ENCODE measurements around the gene PTPRN. TPM values are rescaled to one million over a fixed set of nuclear protein-coding genes. Genes with fewer than 3 reads are reported as not detected.

The PTPRN gene
- total RNA-seq, 2 donors from 2014 or later, result 1.9 to 2.0 TPM

DNA sequence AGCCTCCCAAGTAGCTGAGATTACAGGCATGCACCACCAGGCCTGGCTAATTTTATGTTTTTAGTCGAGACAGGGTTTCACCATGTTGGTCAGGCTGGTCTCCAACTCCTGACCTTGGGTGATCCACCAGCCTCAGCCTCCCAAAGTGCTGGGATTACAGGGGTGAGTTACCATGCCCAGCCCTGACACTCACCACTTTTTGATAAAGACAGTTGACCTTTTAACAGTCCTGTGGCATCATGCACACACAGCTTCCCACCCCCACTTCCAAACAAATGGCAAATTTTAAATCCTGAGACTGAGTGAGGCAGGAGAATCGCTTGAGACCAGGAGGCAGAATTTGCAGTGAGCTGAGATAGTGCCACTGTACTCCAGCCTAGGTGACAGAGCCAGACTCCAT, 36.2 kb downstream of the PTPRN start:
- no peak overlapping the region for H3K9ac ChIP-seq (ENCODE audit: low read depth in 2 of 2, low read length in 2 of 2)
- H3K9me3 ChIP-seq, result no peaks in the 10 kb centered on the region
- TF ChIP-seq, protein P1, sequence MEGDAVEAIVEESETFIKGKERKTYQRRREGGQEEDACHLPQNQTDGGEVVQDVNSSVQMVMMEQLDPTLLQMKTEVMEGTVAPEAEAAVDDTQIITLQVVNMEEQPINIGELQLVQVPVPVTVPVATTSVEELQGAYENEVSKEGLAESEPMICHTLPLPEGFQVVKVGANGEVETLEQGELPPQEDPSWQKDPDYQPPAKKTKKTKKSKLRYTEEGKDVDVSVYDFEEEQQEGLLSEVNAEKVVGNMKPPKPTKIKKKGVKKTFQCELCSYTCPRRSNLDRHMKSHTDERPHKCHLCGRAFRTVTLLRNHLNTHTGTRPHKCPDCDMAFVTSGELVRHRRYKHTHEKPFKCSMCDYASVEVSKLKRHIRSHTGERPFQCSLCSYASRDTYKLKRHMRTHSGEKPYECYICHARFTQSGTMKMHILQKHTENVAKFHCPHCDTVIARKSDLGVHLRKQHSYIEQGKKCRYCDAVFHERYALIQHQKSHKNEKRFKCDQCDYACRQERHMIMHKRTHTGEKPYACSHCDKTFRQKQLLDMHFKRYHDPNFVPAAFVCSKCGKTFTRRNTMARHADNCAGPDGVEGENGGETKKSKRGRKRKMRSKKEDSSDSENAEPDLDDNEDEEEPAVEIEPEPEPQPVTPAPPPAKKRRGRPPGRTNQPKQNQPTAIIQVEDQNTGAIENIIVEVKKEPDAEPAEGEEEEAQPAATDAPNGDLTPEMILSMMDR (IDR thresholded peaks at IDR 0.05), result no peak
- H3K36me3 ChIP-seq, result no peaks in the 10 kb centered on the region
- H3K27me3 ChIP-seq, result no peaks in the 10 kb centered on the region
- H3K4me1 ChIP-seq, result peaks cover 5% of the 10 kb centered on the region
- no peak overlapping the region for H3K4me3 ChIP-seq
- H3K27ac ChIP-seq, result no peak overlapping the region
- intact Hi-C loops (cut with DNase I), result no loop called here
- no peak for DNase-seq

DNA sequence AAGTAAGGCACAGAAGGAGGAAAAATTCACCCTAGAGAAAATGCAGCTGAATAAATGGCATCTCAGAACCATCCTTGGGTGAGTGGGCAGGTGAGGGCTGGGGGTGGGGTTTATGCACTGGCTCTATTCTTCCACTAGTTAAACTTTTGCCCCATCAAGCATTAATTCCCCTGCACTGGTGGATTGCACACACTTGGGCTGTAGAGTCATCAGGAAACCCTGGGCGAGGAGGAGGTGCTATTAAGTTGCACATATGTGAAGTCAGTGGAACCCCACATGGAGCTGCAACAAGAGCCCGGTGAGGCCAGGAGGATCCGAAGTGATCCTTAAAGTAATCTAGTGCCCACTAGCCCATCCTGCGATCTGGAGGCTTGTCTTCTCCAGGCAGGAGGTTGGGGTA, 36.8 kb downstream of the PTPRN start:
- no peak overlapping the region for H3K27ac ChIP-seq
- H3K4me1 ChIP-seq, result no peaks in the 10 kb centered on the region
- no peak overlapping the region for H3K4me3 ChIP-seq
- no peak for DNase-seq
- H3K9me3 ChIP-seq, result no peaks in the 10 kb centered on the region
- TF ChIP-seq, protein P1 (IDR thresholded peaks at IDR 0.05), result no peak
- no peaks in the 10 kb centered on the region for H3K27me3 ChIP-seq
- intact Hi-C loops (cut with DNase I), result no loop called here
- H3K9ac ChIP-seq (ENCODE audit: low read depth in 2 of 2, low read length in 2 of 2), result no peak overlapping the region
- H3K36me3 ChIP-seq, result no peaks in the 10 kb centered on the region

DNA sequence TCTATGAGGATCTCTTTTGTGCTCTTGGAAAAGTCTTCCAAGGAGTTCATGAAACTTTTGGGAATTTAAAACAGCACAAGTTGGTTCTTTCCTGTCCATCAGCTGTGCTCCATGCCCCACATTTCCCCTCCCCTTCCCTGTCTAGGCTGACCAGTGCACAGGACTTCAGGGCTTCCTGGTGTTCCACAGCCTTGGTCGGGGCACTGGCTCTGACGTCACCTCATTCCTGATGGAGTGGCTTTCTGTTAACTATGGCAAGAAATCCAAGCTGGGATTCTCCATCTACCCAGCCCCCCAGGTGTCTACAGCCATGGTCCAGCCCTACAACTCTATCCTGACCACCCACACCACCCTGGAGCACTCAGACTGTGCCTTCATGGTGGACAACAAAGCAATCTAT, 38.2 kb downstream of the PTPRN start:
- Histone ChIP-seq H3K4me1 (no peaks in the 10 kb centered on the region), H3K9ac (ENCODE audit: low read depth in 2 of 2, low read length in 2 of 2) (no peak overlapping the region), H3K9me3 (no peaks in the 10 kb centered on the region), H3K36me3 (no peaks in the 10 kb centered on the region), H3K27ac (no peak overlapping the region), H3K27me3 (no peaks in the 10 kb centered on the region), H3K4me3 (no peak overlapping the region)
- TF ChIP-seq, protein P1 (IDR thresholded peaks at IDR 0.05), result no peak
- intact Hi-C loops (cut with DNase I), result no loop called here
- no peak for DNase-seq

DNA sequence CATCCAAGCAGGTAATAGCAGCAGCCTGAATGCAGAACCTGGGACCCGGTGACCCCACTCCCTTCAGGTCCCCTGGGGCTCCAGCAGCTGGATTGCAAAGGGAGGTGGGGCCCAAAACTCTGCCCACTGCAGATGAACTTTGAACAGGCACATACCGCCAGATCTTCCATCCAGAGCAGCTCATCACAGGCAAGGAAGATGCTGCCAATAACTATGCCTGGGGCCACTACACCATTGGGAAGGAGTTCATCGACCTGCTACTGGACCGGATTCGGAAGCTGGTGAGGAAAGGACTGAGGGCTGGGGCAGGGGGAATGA, 39.2 kb downstream of the PTPRN start:
- Histone ChIP-seq H3K9ac (ENCODE audit: low read depth in 2 of 2, low read length in 2 of 2) (no peak overlapping the region), H3K36me3 (no peaks in the 10 kb centered on the region), H3K27ac (no peak overlapping the region), H3K9me3 (no peaks in the 10 kb centered on the region), H3K27me3 (no peaks in the 10 kb centered on the region), H3K4me1 (no peaks in the 10 kb centered on the region), H3K4me3 (no peak overlapping the region)
- DNase-seq, result no peak
- TF ChIP-seq, protein P1 (IDR thresholded peaks at IDR 0.05), result no peak
- intact Hi-C loops (cut with DNase I), result no loop called here

DNA sequence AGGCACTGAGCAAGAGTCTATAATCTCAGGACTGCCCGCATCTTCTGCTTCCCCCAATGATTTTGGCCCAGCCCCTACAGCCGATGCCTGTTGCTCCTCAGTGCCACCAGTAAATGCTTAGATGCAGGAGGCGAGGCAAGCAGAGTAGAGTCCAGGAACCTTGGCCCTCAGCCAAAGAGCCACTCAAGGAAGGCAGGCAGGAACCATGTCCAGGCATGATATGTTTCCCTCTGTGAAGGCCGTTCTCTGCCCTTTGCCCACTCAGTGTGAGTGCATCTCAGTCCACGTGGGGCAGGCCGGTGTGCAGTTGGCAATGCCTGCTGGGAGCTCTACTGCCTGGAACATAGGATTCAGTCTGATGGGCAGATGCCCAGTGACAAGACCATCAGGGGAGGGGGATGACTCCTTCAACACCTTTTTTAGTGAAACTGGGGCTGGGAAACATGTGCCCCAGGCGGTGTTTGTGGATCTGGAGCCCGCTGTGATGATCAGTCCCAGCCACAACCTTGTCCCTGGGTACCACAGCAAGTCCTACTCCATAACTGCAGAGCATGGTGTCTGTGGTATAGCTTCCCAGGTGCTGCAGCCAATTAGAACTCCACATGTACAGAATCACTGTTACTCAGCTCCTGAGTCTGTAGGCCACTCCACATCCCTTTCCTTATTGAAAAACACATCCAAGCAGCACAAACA, 39.7 kb downstream of the PTPRN start:
- Histone ChIP-seq H3K4me1 (no peaks in the 10 kb centered on the region), H3K9ac (ENCODE audit: low read depth in 2 of 2, low read length in 2 of 2) (peak overlapping the region in 1 of 2 donors; percentile 12), H3K9me3 (no peaks in the 10 kb centered on the region), H3K36me3 (no peaks in the 10 kb centered on the region), H3K27me3 (no peaks in the 10 kb centered on the region), H3K27ac (no peak overlapping the region), H3K4me3 (no peak overlapping the region)
- DNase-seq, result peak; percentile 73
- intact Hi-C loops (cut with DNase I), result no loop called here
- TF ChIP-seq, protein P1 (IDR thresholded peaks at IDR 0.05), result no peak

Data from colonic mucosa (tissue), 4 donors.